ENCODE measurements around the gene BTNL9.

GRCh38 chr5:181040631-181040945, 522 bp downstream of the BTNL9 start:
- TF ChIP-seq CTCF (IDR thresholded peaks at IDR 0.05) (no peak), EP300 (IDR thresholded peaks at IDR 0.05; ENCODE audit: low read depth) (no peak), POLR2A (IDR thresholded peaks at IDR 0.05) (no peak), POLR2AphosphoS5 (IDR thresholded peaks at IDR 0.05) (no peak)

Data from transverse colon (tissue), 4 donors.